Measurements from ENCODE around the gene GPR160.

GRCh38 chr3:170047133-170047404 lies 9.3 kb downstream of the GPR160 start:
- TF ChIP-seq POLR2A (IDR thresholded peaks at IDR 0.05) (no peak), CTCF (IDR thresholded peaks at IDR 0.05 in 8 of 11, conservative IDR thresholded peaks at IDR 0.05 in 3 of 11) (no peak), POLR2AphosphoS5 (IDR thresholded peaks at IDR 0.05) (no peak)

Data from spleen (tissue), 7 donors.